GM12875 (cell line): ENCODE measurements around the gene DOCK2.

Source experiments
- H3K4me3 ChIP-seq: one replicate; pipeline ENCODE4 v1.5.1; 2011; ENCODE audit warnings: low read depth, low read length, control low read depth
- CTCF ChIP-seq: IDR thresholded peaks from 2 replicates; pipeline ENCODE4 v1.5.1; 2011; ENCODE audit warnings: low read depth, mild to moderate bottlenecking, control low read depth, inconsistent platforms, low read length, moderate library complexity, borderline replicate concordance; ENCODE audit not compliant: insufficient read depth

DOCK2 gene

GRCh38 chr5:169860585-169860984, 223.5 kb downstream of the DOCK2 start:
- no peak overlapping the region for H3K4me3 ChIP-seq
- TF ChIP-seq CTCF, result no peak

- no peak for TF ChIP-seq CTCF
- H3K4me3 ChIP-seq, result no peak overlapping the region
These were observed 224.4 kb downstream of the DOCK2 start for GRCh38 chr5:169861433-169861832.

- TF ChIP-seq CTCF, result no peak
- H3K4me3 ChIP-seq, result no peak overlapping the region
These were observed 224.9 kb downstream of the DOCK2 start for GRCh38 chr5:169861934-169862333.

GRCh38 chr5:169862391-169862811, 225.3 kb downstream of the DOCK2 start:
- TF ChIP-seq CTCF, result no peak
- no peak overlapping the region for H3K4me3 ChIP-seq

GRCh38 chr5:169864483-169864882, 227.4 kb downstream of the DOCK2 start:
- no peak overlapping the region for H3K4me3 ChIP-seq
- no peak for TF ChIP-seq CTCF

GRCh38 chr5:169867347-169867746, 230.3 kb downstream of the DOCK2 start:
- H3K4me3 ChIP-seq, result no peak overlapping the region
- TF ChIP-seq CTCF, result no peak

GRCh38 chr5:169869066-169869465, 232.0 kb downstream of the DOCK2 start:
- no peak for TF ChIP-seq CTCF
- no peak overlapping the region for H3K4me3 ChIP-seq
